Gastrocnemius medialis (tissue), 4 donors: ENCODE measurements around the gene RTL9.

Experiments
- CTCF ChIP-seq, 5 experiments: fragments of 450-650 bp in 3 of 5; fragments of 200-600 bp in 2 of 5; sonication (generic) in 2 of 5; IDR thresholded peaks in 4 of 5; conservative IDR thresholded peaks in 1 of 5; 1 replicate in 4 of 5; 2 replicates in 1 of 5; pipeline ENCODE4 v1.5.1; 2016 to 2019; ENCODE audit warnings: antibody characterized with exemption in 5 of 5, mild to moderate bottlenecking in 3 of 5, moderate library complexity in 3 of 5
- POLR2A ChIP-seq, 2 donors: fragments of 450-650 bp; IDR thresholded peaks; one replicate each; pipeline ENCODE4 v1.6.1; 2017; ENCODE audit warnings: antibody characterized with exemption in 2 of 2, mild to moderate bottlenecking in 2 of 2, moderate library complexity in 2 of 2

GRCh38 chrX:110316351-110317060 is 42.1 kb upstream of the RTL9 start:
- TF ChIP-seq CTCF (IDR thresholded peaks at IDR 0.05 in 4 of 5, conservative IDR thresholded peaks at IDR 0.05 in 1 of 5), result no peak
- no peak for TF ChIP-seq POLR2A (IDR thresholded peaks at IDR 0.05)
